ENCODE data around the gene DBR1. TPM values are rescaled to one million over a fixed set of nuclear protein-coding genes. Genes with fewer than 3 reads are reported as not detected.
A peak's percentile ranks its signal among the peaks of the same experiment; 100 is the strongest.

DBR1 gene
- total and polyA plus RNA-seq, 9 donors = 8.5 to 16.0 (median 14.7) TPM

- TF ChIP-seq CTCF (IDR thresholded peaks at IDR 0.05) (no peak), EP300 (IDR thresholded peaks at IDR 0.05) (no peak), POLR2A (IDR thresholded peaks at IDR 0.05) (no peak)
- Histone ChIP-seq H3K27me3 (no peaks in the 10 kb centered on the region), H3K4me1 (ENCODE audit: insufficient read depth) (peaks cover 3% of the 10 kb centered on the region), H3K4me3 (no peak overlapping the region), H3K36me3 (no peaks in the 10 kb centered on the region), H3K9me3 (no peaks in the 10 kb centered on the region), H3K27ac (no peak overlapping the region)
- DNase-seq = no peak
- WGBS, 3 donors = 63 to 70% (median 70%) methylated on average over 10 of the region's 10 CpGs
- intact Hi-C loops (cut with DNase I) = loop anchor here in 1 of 4 donors (10.0 kb wide), 1 partner anchor 130 kb away; no protein-coding TSS in a partner anchor
Measured at GRCh38 chr3:138124706-138125355, 49.9 kb downstream of the DBR1 start.

GRCh38 chr3:138124188-138124587, 50.5 kb downstream of the DBR1 start:
- intact Hi-C loops (cut with DNase I) = loop anchor here in 1 of 4 donors (10.0 kb wide), 1 partner anchor 131 kb away; no protein-coding TSS in a partner anchor
- DNase-seq = no peak

GRCh38 chr3:138119423-138119766, 55.3 kb downstream of the DBR1 start:
- no peaks in the 10 kb centered on the region for H3K27me3 ChIP-seq
- intact Hi-C loops (cut with DNase I) = loop anchor here (2.0 to 5.0 kb wide), 3 partner anchors 51 to 53 kb away; no protein-coding TSS in a partner anchor
- no peaks in the 10 kb centered on the region for H3K36me3 ChIP-seq
- peaks cover 2% of the 10 kb centered on the region for H3K4me1 ChIP-seq (ENCODE audit: insufficient read depth)
- 33 to 36% (median 33%) methylated on average over 4 of the region's 4 CpGs for WGBS, 3 donors
- no peak overlapping the region for H3K27ac ChIP-seq
- no peaks in the 10 kb centered on the region for H3K9me3 ChIP-seq
- no peak overlapping the region for H3K4me3 ChIP-seq
- DNase-seq = no peak
- TF ChIP-seq CTCF (IDR thresholded peaks at IDR 0.05) (no peak), EP300 (IDR thresholded peaks at IDR 0.05) (no peak)

More at GRCh38 chr3:138124188-138124587, 50.5 kb downstream of the DBR1 start:
- TF ChIP-seq EP300 (IDR thresholded peaks at IDR 0.05) (no peak), POLR2A (IDR thresholded peaks at IDR 0.05) (no peak), CTCF (IDR thresholded peaks at IDR 0.05) (no peak)
- WGBS, 3 donors = 94 to 97% (median 96%) methylated on average over 6 of the region's 6 CpGs
- H3K4me1 ChIP-seq (ENCODE audit: insufficient read depth) = peaks cover 3% of the 10 kb centered on the region
- H3K27ac ChIP-seq = no peak overlapping the region
- H3K9me3 ChIP-seq = no peaks in the 10 kb centered on the region
- no peak overlapping the region for H3K4me3 ChIP-seq
- H3K27me3 ChIP-seq = no peaks in the 10 kb centered on the region
- no peaks in the 10 kb centered on the region for H3K36me3 ChIP-seq

- Histone ChIP-seq H3K36me3 (no peaks in the 10 kb centered on the region), H3K9me3 (no peaks in the 10 kb centered on the region), H3K27me3 (no peaks in the 10 kb centered on the region), H3K4me1 (ENCODE audit: insufficient read depth) (peaks cover 2% of the 10 kb centered on the region), H3K4me3 (no peak overlapping the region), H3K27ac (no peak overlapping the region)
- peak; percentile 65 to 84 (median 81) for DNase-seq
- 13 to 21% (median 20%) methylated on average over 8 of the region's 8 CpGs for WGBS, 3 donors
- TF ChIP-seq POLR2A (IDR thresholded peaks at IDR 0.05) (no peak), CTCF (IDR thresholded peaks at IDR 0.05) (peak; percentile 50 to 70 (median 67)), EP300 (IDR thresholded peaks at IDR 0.05) (no peak)
- intact Hi-C loops (cut with DNase I) = loop anchor here (2.0 to 5.0 kb wide), 3 partner anchors 50 to 52 kb away; no protein-coding TSS in a partner anchor
Measured at GRCh38 chr3:138118612-138119422, 55.9 kb downstream of the DBR1 start.
